BLaER1 (cell line): ENCODE measurements around the gene PTGDS.

Experiments
- H3K27ac ChIP-seq: shearing (Covaris generic); formaldehyde crosslinking; 2 replicates; pipeline ENCODE4 v1.8.1; 2022
- H3K27me3 ChIP-seq: shearing (Covaris generic); formaldehyde crosslinking; 2 replicates; pipeline ENCODE4 v1.8.1; 2022
- H3K36me3 ChIP-seq: shearing (Covaris generic); formaldehyde crosslinking; 2 replicates; pipeline ENCODE4 v1.8.1; 2022
- H3K4me1 ChIP-seq: shearing (Covaris generic); formaldehyde crosslinking; 2 replicates; pipeline ENCODE4 v1.8.1; 2022
- H3K4me2 ChIP-seq: shearing (Covaris generic); formaldehyde crosslinking; 2 replicates; pipeline ENCODE4 v1.8.1; 2022
- H3K4me3 ChIP-seq: shearing (Covaris generic); formaldehyde crosslinking; 2 replicates; pipeline ENCODE4 v1.8.1; 2022
- H3K9ac ChIP-seq: shearing (Covaris generic); formaldehyde crosslinking; 2 replicates; pipeline ENCODE4 v1.8.1; 2022
- H3K9me3 ChIP-seq: shearing (Covaris generic); formaldehyde crosslinking; 2 replicates; pipeline ENCODE4 v1.8.1; 2022
- H4K20me1 ChIP-seq: shearing (Covaris generic); formaldehyde crosslinking; 2 replicates; pipeline ENCODE4 v1.8.1; 2022
- Cebpa-rat ChIP-seq: shearing (Covaris generic); IDR thresholded peaks from 2 replicates; pipeline ENCODE4 v1.8.1; 2022

The PTGDS gene

GRCh38 chr9:136985853-136986252 lies 8.5 kb downstream of the PTGDS start:
- no peak overlapping the region for H3K4me2 ChIP-seq

GRCh38 chr9:136988872-136989271 lies 11.6 kb downstream of the PTGDS start:
- Histone ChIP-seq H3K4me3 (no peak overlapping the region), H3K27ac (no peak overlapping the region), H3K9ac (no peak overlapping the region), H3K27me3 (peaks cover 35% of the 10 kb centered on the region), H3K4me2 (no peak overlapping the region), H4K20me1 (peaks cover 14% of the 10 kb centered on the region), H3K36me3 (peaks cover 8% of the 10 kb centered on the region), H3K4me1 (peaks cover 20% of the 10 kb centered on the region), H3K9me3 (no peaks in the 10 kb centered on the region)
- TF ChIP-seq Cebpa-rat = no peak

More at GRCh38 chr9:136985853-136986252, 8.5 kb downstream of the PTGDS start:
- Histone ChIP-seq H3K9me3 (no peaks in the 10 kb centered on the region), H3K9ac (no peak overlapping the region), H3K36me3 (no peaks in the 10 kb centered on the region), H3K27me3 (peaks cover 53% of the 10 kb centered on the region), H3K4me3 (no peak overlapping the region), H4K20me1 (no peaks in the 10 kb centered on the region), H3K4me1 (peaks cover 10% of the 10 kb centered on the region), H3K27ac (no peak overlapping the region)
- no peak for TF ChIP-seq Cebpa-rat

- peaks cover 15% of the 10 kb centered on the region for H3K36me3 ChIP-seq
- no peak for TF ChIP-seq Cebpa-rat
- no peak overlapping the region for H3K9ac ChIP-seq
- H3K27ac ChIP-seq = no peak overlapping the region
- H3K9me3 ChIP-seq = no peaks in the 10 kb centered on the region
- no peak overlapping the region for H3K4me3 ChIP-seq
- peaks cover 19% of the 10 kb centered on the region for H4K20me1 ChIP-seq
- peaks cover 30% of the 10 kb centered on the region for H3K4me1 ChIP-seq
- no peak overlapping the region for H3K4me2 ChIP-seq
- peaks cover 20% of the 10 kb centered on the region for H3K27me3 ChIP-seq
Observed at GRCh38 chr9:136990242-136990911, 13.1 kb downstream of the PTGDS start.

- Histone ChIP-seq H3K27me3 (peaks cover 1% of the 10 kb centered on the region), H3K4me1 (peaks cover 48% of the 10 kb centered on the region)
Observed at GRCh38 chr9:136991993-136992818, 14.9 kb downstream of the PTGDS start, which contains the start of gene PAXX. Gene PAXX (plus strand): TSS chr9:136992422. CDS start chr9:136992444, 22 bp downstream.

GRCh38 chr9:136992819-136993369 lies 15.6 kb downstream of the PTGDS start:
- Histone ChIP-seq H3K27me3 (no peaks in the 10 kb centered on the region; the same call in 1 of the 2 replicates), H3K4me1 (peaks cover 55% of the 10 kb centered on the region), H3K27ac (peak overlapping the region; percentile 87), H3K36me3 (peaks cover 15% of the 10 kb centered on the region), H3K4me3 (peak overlapping the region; percentile 82), H4K20me1 (peaks cover 24% of the 10 kb centered on the region), H3K9ac (peak overlapping the region; percentile 89), H3K4me2 (peak overlapping the region; percentile 99), H3K9me3 (no peaks in the 10 kb centered on the region)
- TF ChIP-seq Cebpa-rat = no peak

More at GRCh38 chr9:136991993-136992818, 14.9 kb downstream of the PTGDS start, which contains the start of gene PAXX:
- H3K4me2 ChIP-seq = peak within 1 kb of the TSS; percentile 99
- no peaks in the 10 kb centered on the region for H3K9me3 ChIP-seq
- H3K4me3 ChIP-seq = peak within 1 kb of the TSS; percentile 82
- peaks cover 15% of the 10 kb centered on the region for H3K36me3 ChIP-seq
- no peak for TF ChIP-seq Cebpa-rat
- peak within 1 kb of the TSS; percentile 89 for H3K9ac ChIP-seq
- peaks cover 24% of the 10 kb centered on the region for H4K20me1 ChIP-seq
- H3K27ac ChIP-seq = peak within 1 kb of the TSS; percentile 87

- H3K4me2 ChIP-seq = peak overlapping the region; percentile 99
- H3K9me3 ChIP-seq = no peaks in the 10 kb centered on the region
- no peak overlapping the region for H3K27ac ChIP-seq
- TF ChIP-seq Cebpa-rat = no peak
- H3K4me1 ChIP-seq = peaks cover 67% of the 10 kb centered on the region
- peaks cover 24% of the 10 kb centered on the region for H4K20me1 ChIP-seq
- H3K4me3 ChIP-seq = no peak overlapping the region
- no peaks in the 10 kb centered on the region for H3K27me3 ChIP-seq
- H3K9ac ChIP-seq = no peak overlapping the region
- H3K36me3 ChIP-seq = peaks cover 15% of the 10 kb centered on the region
Observed at GRCh38 chr9:136994180-136994887, 17.0 kb downstream of the PTGDS start.

GRCh38 chr9:136994888-136995230 lies 17.6 kb downstream of the PTGDS start:
- Histone ChIP-seq H3K27me3 (no peaks in the 10 kb centered on the region), H4K20me1 (peaks cover 24% of the 10 kb centered on the region), H3K4me2 (peak overlapping the region; percentile 84; the same call in 1 of the 2 replicates), H3K36me3 (peaks cover 15% of the 10 kb centered on the region), H3K27ac (no peak overlapping the region), H3K4me3 (no peak overlapping the region), H3K4me1 (peaks cover 72% of the 10 kb centered on the region), H3K9ac (no peak overlapping the region), H3K9me3 (no peaks in the 10 kb centered on the region)
- TF ChIP-seq Cebpa-rat = no peak

- H3K36me3 ChIP-seq = peaks cover 15% of the 10 kb centered on the region
- H3K27ac ChIP-seq = no peak overlapping the region
- H4K20me1 ChIP-seq = peaks cover 24% of the 10 kb centered on the region
- no peak overlapping the region for H3K4me3 ChIP-seq
- H3K4me2 ChIP-seq = peak overlapping the region; percentile 84
- H3K27me3 ChIP-seq = no peaks in the 10 kb centered on the region
- TF ChIP-seq Cebpa-rat = no peak
- no peak overlapping the region for H3K9ac ChIP-seq
- H3K9me3 ChIP-seq = no peaks in the 10 kb centered on the region
- H3K4me1 ChIP-seq = peaks cover 77% of the 10 kb centered on the region
Observed at GRCh38 chr9:136995362-136995761, 18.1 kb downstream of the PTGDS start.

GRCh38 chr9:136995772-136996311 lies 18.5 kb downstream of the PTGDS start:
- Histone ChIP-seq H3K9me3 (no peaks in the 10 kb centered on the region), H3K4me2 (peak overlapping the region; percentile 84), H3K27ac (peak overlapping the region; percentile 46; the same call in 1 of the 2 replicates), H4K20me1 (peaks cover 24% of the 10 kb centered on the region), H3K4me1 (peaks cover 81% of the 10 kb centered on the region), H3K36me3 (peaks cover 15% of the 10 kb centered on the region), H3K4me3 (no peak overlapping the region), H3K9ac (peak overlapping the region; percentile 66), H3K27me3 (no peaks in the 10 kb centered on the region)
- TF ChIP-seq Cebpa-rat = no peak
